Stimulated activated memory B cell treated with anti-CD40 and anti-IgM and Interleukin-4, amounts not matched to agents 10 μg/mL and 1 μg/mL and 100 μg/mL, for 72 hours (primary cell): ENCODE data around the gene PIP4K2B.
"Not testable (repeated sequence)": the region's sequence is repeated elsewhere in the genome, so short reads cannot be mapped to it uniquely, and the experiment has no call there.

ENCODE experiments used
- ATAC-seq: fragments of 150-1000 bp; cut with Tn5 transposase; 2 replicates; pipeline ENCODE4 v1.10.0; 2021
- H3K27ac Mint-ChIP-seq: one replicate; pipeline ENCODE4 v1.8.0; 2022; ENCODE audit warnings: mild to moderate bottlenecking, mixed read lengths
- H3K27me3 Mint-ChIP-seq: one replicate; pipeline ENCODE4 v1.8.0; 2022; ENCODE audit warnings: mixed read lengths
- H3K36me3 Mint-ChIP-seq: one replicate; pipeline ENCODE4 v1.8.0; 2022; ENCODE audit warnings: mixed read lengths
- H3K4me1 Mint-ChIP-seq: one replicate; pipeline ENCODE4 v1.8.0; 2022; ENCODE audit warnings: mixed read lengths
- H3K4me3 Mint-ChIP-seq: one replicate; pipeline ENCODE4 v1.8.0; 2022; ENCODE audit warnings: mild to moderate bottlenecking, moderate library complexity, mixed read lengths
- H3K9me3 Mint-ChIP-seq: one replicate; pipeline ENCODE4 v1.8.0; 2022; ENCODE audit warnings: mixed read lengths

The PIP4K2B gene

GRCh38 chr17:38730526-38731379, 68.6 kb downstream of the PIP4K2B start:
- Mint-ChIP-seq H3K36me3 (peaks cover 9% of the 10 kb centered on the region), H3K9me3 (no peaks in the 10 kb centered on the region), H3K27me3 (no peaks in the 10 kb centered on the region), H3K4me3 (peak overlapping the region; percentile 91), H3K27ac (peak overlapping the region; percentile 88), H3K4me1 (peaks cover 82% of the 10 kb centered on the region)
- ATAC-seq: no peak

- no peaks in the 10 kb centered on the region for H3K27me3 Mint-ChIP-seq
- peak within 1 kb of the TSS; percentile 88 for H3K27ac Mint-ChIP-seq
- peaks cover 9% of the 10 kb centered on the region for H3K36me3 Mint-ChIP-seq
- H3K9me3 Mint-ChIP-seq: no peaks in the 10 kb centered on the region
- ATAC-seq: peak; percentile 93
- H3K4me3 Mint-ChIP-seq: peak within 1 kb of the TSS; percentile 91
- H3K4me1 Mint-ChIP-seq: peaks cover 81% of the 10 kb centered on the region
These were observed 69.3 kb downstream of the PIP4K2B start, which contains the start of gene CISD3 for GRCh38 chr17:38729886-38730525. TSS of gene CISD3 (plus strand) at chr17:38730341. CDS start at chr17:38730359, 18 bp downstream.

GRCh38 chr17:38729368-38729885, 69.9 kb downstream of the PIP4K2B start:
- Mint-ChIP-seq H3K9me3 (no peaks in the 10 kb centered on the region), H3K27me3 (no peaks in the 10 kb centered on the region), H3K4me1 (peaks cover 75% of the 10 kb centered on the region), H3K27ac (peak overlapping the region; percentile 52), H3K36me3 (peaks cover 9% of the 10 kb centered on the region), H3K4me3 (peak overlapping the region; percentile 61)
- ATAC-seq: no peak

- H3K27me3 Mint-ChIP-seq: no peaks in the 10 kb centered on the region
- H3K36me3 Mint-ChIP-seq: peaks cover 9% of the 10 kb centered on the region
- no peaks in the 10 kb centered on the region for H3K9me3 Mint-ChIP-seq
- H3K4me3 Mint-ChIP-seq: peak overlapping the region; percentile 50
- peaks cover 64% of the 10 kb centered on the region for H3K4me1 Mint-ChIP-seq
- H3K27ac Mint-ChIP-seq: peak overlapping the region; percentile 79
- peak; percentile 25 for ATAC-seq
These were observed 71.0 kb downstream of the PIP4K2B start for GRCh38 chr17:38728290-38728831.

- Mint-ChIP-seq H3K4me1 (peaks cover 58% of the 10 kb centered on the region), H3K27ac (peak overlapping the region; percentile 79), H3K36me3 (peaks cover 15% of the 10 kb centered on the region), H3K4me3 (peak overlapping the region; percentile 52), H3K27me3 (no peaks in the 10 kb centered on the region), H3K9me3 (no peaks in the 10 kb centered on the region)
- no peak for ATAC-seq
These were observed 71.6 kb downstream of the PIP4K2B start for GRCh38 chr17:38727736-38728135.

GRCh38 chr17:38726145-38726544, 73.2 kb downstream of the PIP4K2B start:
- Mint-ChIP-seq H3K27ac (peak overlapping the region; percentile 79), H3K36me3 (peaks cover 24% of the 10 kb centered on the region), H3K4me1 (peaks cover 50% of the 10 kb centered on the region)
- not testable (repeated sequence) for H3K4me3 Mint-ChIP-seq, H3K9me3 Mint-ChIP-seq, H3K27me3 Mint-ChIP-seq, ATAC-seq

- Mint-ChIP-seq H3K27ac (peak overlapping the region; percentile 79), H3K36me3 (peaks cover 33% of the 10 kb centered on the region)
These were observed 74.3 kb downstream of the PIP4K2B start for GRCh38 chr17:38725066-38725465.

GRCh38 chr17:38724337-38724988, 74.9 kb downstream of the PIP4K2B start:
- Mint-ChIP-seq H3K4me3 (no peak overlapping the region), H3K27ac (no peak overlapping the region), H3K9me3 (no peaks in the 10 kb centered on the region), H3K36me3 (peaks cover 36% of the 10 kb centered on the region), H3K4me1 (peaks cover 46% of the 10 kb centered on the region), H3K27me3 (no peaks in the 10 kb centered on the region)
- ATAC-seq: no peak

More at GRCh38 chr17:38725066-38725465, 74.3 kb downstream of the PIP4K2B start:
- peaks cover 48% of the 10 kb centered on the region for H3K4me1 Mint-ChIP-seq
- no peaks in the 10 kb centered on the region for H3K9me3 Mint-ChIP-seq
- ATAC-seq: no peak
- H3K27me3 Mint-ChIP-seq: no peaks in the 10 kb centered on the region
- no peak overlapping the region for H3K4me3 Mint-ChIP-seq

GRCh38 chr17:38721802-38722201, 77.6 kb downstream of the PIP4K2B start:
- Mint-ChIP-seq H3K27me3 (no peaks in the 10 kb centered on the region), H3K4me3 (no peak overlapping the region)

GRCh38 chr17:38720941-38721340, 78.4 kb downstream of the PIP4K2B start:
- no peaks in the 10 kb centered on the region for H3K27me3 Mint-ChIP-seq
- no peak overlapping the region for H3K4me3 Mint-ChIP-seq
- peaks cover 20% of the 10 kb centered on the region for H3K4me1 Mint-ChIP-seq
- no peak overlapping the region for H3K27ac Mint-ChIP-seq
- H3K9me3 Mint-ChIP-seq: no peaks in the 10 kb centered on the region
- peaks cover 59% of the 10 kb centered on the region for H3K36me3 Mint-ChIP-seq
- no peak for ATAC-seq

More at GRCh38 chr17:38721802-38722201, 77.6 kb downstream of the PIP4K2B start:
- Mint-ChIP-seq H3K9me3 (no peaks in the 10 kb centered on the region), H3K4me1 (peaks cover 26% of the 10 kb centered on the region), H3K36me3 (peaks cover 52% of the 10 kb centered on the region), H3K27ac (no peak overlapping the region)
- peak; percentile 57 for ATAC-seq

GRCh38 chr17:38719943-38720641, 79.3 kb downstream of the PIP4K2B start:
- Mint-ChIP-seq H3K4me1 (peaks cover 22% of the 10 kb centered on the region), H3K36me3 (peaks cover 67% of the 10 kb centered on the region), H3K9me3 (no peaks in the 10 kb centered on the region), H3K4me3 (no peak overlapping the region), H3K27me3 (no peaks in the 10 kb centered on the region), H3K27ac (no peak overlapping the region)
- ATAC-seq: peak; percentile 22

GRCh38 chr17:38719289-38719942, 79.9 kb downstream of the PIP4K2B start:
- no peak overlapping the region for H3K27ac Mint-ChIP-seq
- H3K27me3 Mint-ChIP-seq: no peaks in the 10 kb centered on the region
- peaks cover 73% of the 10 kb centered on the region for H3K36me3 Mint-ChIP-seq
- ATAC-seq: no peak
- H3K4me3 Mint-ChIP-seq: no peak overlapping the region
- H3K9me3 Mint-ChIP-seq: no peaks in the 10 kb centered on the region
- peaks cover 29% of the 10 kb centered on the region for H3K4me1 Mint-ChIP-seq

- H3K36me3 Mint-ChIP-seq: peaks cover 82% of the 10 kb centered on the region
- no peak for ATAC-seq
- no peaks in the 10 kb centered on the region for H3K27me3 Mint-ChIP-seq
- H3K4me1 Mint-ChIP-seq: peaks cover 29% of the 10 kb centered on the region
- no peaks in the 10 kb centered on the region for H3K9me3 Mint-ChIP-seq
- no peak overlapping the region for H3K4me3 Mint-ChIP-seq
- no peak overlapping the region for H3K27ac Mint-ChIP-seq
These were observed 82.1 kb downstream of the PIP4K2B start for GRCh38 chr17:38717139-38717745.
